ENCODE results near the gene DISP3. TPM values are rescaled to one million over a fixed set of nuclear protein-coding genes. Genes with fewer than 3 reads are reported as not detected.

The DISP3 gene
- total and polyA plus RNA-seq, 11 donors, result 0.03 to 0.45 (median 0.12) TPM; not detected in 5

GRCh38 chr1:11525516-11525915 is 46.6 kb downstream of the DISP3 start:
- Histone ChIP-seq H3K4me1 (no peaks in the 10 kb centered on the region), H3K27ac (no peak overlapping the region), H3K9me3 (no peaks in the 10 kb centered on the region), H3K4me3 (no peak overlapping the region), H3K27me3 (no peaks in the 10 kb centered on the region), H3K36me3 (no peaks in the 10 kb centered on the region)
- 82 to 90% (median 86%) methylated on average over 7 of the region's 7 CpGs for WGBS, 4 donors
- intact Hi-C loops (cut with DNase I), result no loop called here
- ATAC-seq, result no peak
- no peak for TF ChIP-seq POLR2A (IDR thresholded peaks at IDR 0.05)
- TF ChIP-seq, protein P1, sequence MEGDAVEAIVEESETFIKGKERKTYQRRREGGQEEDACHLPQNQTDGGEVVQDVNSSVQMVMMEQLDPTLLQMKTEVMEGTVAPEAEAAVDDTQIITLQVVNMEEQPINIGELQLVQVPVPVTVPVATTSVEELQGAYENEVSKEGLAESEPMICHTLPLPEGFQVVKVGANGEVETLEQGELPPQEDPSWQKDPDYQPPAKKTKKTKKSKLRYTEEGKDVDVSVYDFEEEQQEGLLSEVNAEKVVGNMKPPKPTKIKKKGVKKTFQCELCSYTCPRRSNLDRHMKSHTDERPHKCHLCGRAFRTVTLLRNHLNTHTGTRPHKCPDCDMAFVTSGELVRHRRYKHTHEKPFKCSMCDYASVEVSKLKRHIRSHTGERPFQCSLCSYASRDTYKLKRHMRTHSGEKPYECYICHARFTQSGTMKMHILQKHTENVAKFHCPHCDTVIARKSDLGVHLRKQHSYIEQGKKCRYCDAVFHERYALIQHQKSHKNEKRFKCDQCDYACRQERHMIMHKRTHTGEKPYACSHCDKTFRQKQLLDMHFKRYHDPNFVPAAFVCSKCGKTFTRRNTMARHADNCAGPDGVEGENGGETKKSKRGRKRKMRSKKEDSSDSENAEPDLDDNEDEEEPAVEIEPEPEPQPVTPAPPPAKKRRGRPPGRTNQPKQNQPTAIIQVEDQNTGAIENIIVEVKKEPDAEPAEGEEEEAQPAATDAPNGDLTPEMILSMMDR (IDR thresholded peaks at IDR 0.05), result no peak
- DNase-seq, result no peak

- no peak for TF ChIP-seq POLR2A (IDR thresholded peaks at IDR 0.05)
- TF ChIP-seq, protein P1 (IDR thresholded peaks at IDR 0.05), result no peak
- Histone ChIP-seq H3K27me3 (peaks cover 0 to 3% (median 0%) of the 10 kb centered on the region in 9 donors), H3K4me3 (no peak overlapping the region), H3K9me3 (no peaks in the 10 kb centered on the region), H3K27ac (no peak overlapping the region), H3K36me3 (no peaks in the 10 kb centered on the region), H3K4me1 (no peaks in the 10 kb centered on the region)
- intact Hi-C loops (cut with DNase I), result no loop called here
- DNase-seq (no peak), ATAC-seq (no peak)
- WGBS, 4 donors, result 82 to 87% (median 86%) methylated on average over 25 to 26 of the region's 26 CpGs
These were observed 47.3 kb downstream of the DISP3 start for GRCh38 chr1:11526071-11526895.

- H3K9me3 ChIP-seq, result no peaks in the 10 kb centered on the region
- TF ChIP-seq, protein P1 (IDR thresholded peaks at IDR 0.05), result no peak
- TF ChIP-seq POLR2A (IDR thresholded peaks at IDR 0.05), result no peak
- DNase-seq (no peak), ATAC-seq (no peak)
- peaks cover 0 to 4% (median 0%) of the 10 kb centered on the region in 9 donors for H3K27me3 ChIP-seq
- no peak overlapping the region for H3K27ac ChIP-seq
- WGBS, 4 donors, result 89 to 94% (median 91%) methylated on average over 13 of the region's 13 CpGs
- no peak overlapping the region for H3K4me3 ChIP-seq
- H3K4me1 ChIP-seq, result no peaks in the 10 kb centered on the region
- intact Hi-C loops (cut with DNase I), result no loop called here
- no peaks in the 10 kb centered on the region for H3K36me3 ChIP-seq
These were observed 48.8 kb downstream of the DISP3 start for GRCh38 chr1:11527541-11528452.
